Stimulated activated CD8-positive, alpha-beta memory T cell treated with anti-CD3 and anti-CD28 coated beads, Interleukin-15, amount 100 ng/mL, for 1 hour (primary cell): ENCODE measurements around the gene ACSS3.

ENCODE experiments used
- DNase-seq: peaks from one replicate; pipeline ENCODE4 v3.0.0-alpha.2; 2020; ENCODE audit warnings: low read depth

The ACSS3 gene

GRCh38 chr12:81231574-81232368, 153.9 kb downstream of the ACSS3 start:
- DNase-seq = no peak

DNA sequence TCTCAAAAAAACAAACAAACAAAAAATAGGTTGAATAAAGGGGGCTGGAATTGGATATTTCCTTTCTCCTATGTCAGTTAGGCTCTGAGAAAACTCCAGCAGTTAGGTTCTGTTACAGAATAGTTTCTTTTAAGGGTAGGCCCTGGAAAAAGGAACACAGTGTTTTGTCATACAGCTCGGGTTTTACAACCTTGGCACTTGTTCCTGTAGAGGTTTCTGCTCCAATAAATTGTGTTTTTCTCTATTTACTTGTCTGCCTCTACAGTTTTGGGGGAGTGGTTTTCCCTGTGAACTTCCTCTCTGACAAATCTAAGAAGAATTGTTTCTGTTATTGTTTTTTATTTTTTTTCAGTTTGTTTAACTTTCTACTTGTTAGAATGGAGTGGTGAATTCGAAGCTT, 167.6 kb downstream of the ACSS3 start:
- DNase-seq = no peak

GRCh38 chr12:81245907-81246570, 168.2 kb downstream of the ACSS3 start:
- DNase-seq = no peak

GRCh38 chr12:81249976-81250375, 172.1 kb downstream of the ACSS3 start:
- DNase-seq = no peak

DNA sequence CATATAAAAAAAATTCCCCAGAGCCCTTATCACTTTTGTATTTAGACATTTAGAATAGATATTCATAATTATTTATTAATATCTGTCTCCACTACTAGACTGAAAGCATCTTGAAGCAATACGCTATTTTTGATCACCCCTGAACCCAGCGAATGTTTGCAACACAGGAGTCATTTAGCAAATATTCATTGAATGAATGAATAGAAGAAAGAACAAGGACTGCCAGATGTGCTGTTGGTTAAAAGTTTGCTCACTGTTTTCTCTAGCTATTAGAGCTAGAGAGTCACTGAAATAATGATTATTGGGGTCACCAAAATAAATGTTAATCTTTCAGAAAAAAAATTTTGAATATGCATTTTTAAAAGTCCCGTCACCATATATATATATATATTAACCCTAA, 174.3 kb downstream of the ACSS3 start:
- no peak for DNase-seq

DNA sequence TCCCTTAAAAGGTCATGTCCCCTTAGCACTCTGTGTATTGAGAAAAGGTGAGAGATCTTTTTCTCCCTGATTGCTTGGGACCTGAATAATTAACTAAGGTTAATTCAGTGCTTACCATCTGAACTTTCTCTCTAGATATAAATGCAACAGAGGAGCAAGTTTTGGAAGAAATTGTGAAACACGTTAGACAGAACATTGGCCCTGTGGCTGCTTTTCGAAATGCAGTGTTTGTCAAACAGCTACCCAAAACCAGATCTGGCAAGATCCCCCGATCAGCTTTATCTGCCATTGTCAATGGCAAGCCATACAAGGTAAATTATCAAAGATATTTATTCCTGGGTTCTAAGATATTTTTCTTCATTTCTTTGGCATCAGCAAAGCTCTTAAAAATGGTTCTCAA, 175.5 kb downstream of the ACSS3 start:
- no peak for DNase-seq

DNA sequence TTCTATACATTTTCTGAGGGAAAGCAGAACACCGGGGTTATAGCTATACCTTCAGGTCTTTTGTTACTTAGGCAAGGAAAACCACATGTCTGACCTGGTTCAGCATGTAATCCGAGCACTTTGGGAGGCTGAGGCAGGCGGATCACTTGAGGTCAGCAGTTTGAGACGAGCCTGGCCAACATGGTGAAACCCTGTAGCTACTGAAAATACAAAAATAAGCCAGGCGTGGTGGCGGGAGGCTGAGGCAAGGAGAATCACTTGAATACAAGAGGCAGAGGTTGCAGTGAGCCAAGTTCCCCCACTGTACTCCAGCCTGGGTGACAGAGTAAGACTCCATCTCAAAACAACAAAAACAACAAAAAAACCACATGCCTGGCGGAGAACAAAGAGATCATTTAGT, 177.6 kb downstream of the ACSS3 start:
- DNase-seq = no peak

GRCh38 chr12:81255947-81256346, 178.1 kb downstream of the ACSS3 start:
- no peak for DNase-seq

DNA sequence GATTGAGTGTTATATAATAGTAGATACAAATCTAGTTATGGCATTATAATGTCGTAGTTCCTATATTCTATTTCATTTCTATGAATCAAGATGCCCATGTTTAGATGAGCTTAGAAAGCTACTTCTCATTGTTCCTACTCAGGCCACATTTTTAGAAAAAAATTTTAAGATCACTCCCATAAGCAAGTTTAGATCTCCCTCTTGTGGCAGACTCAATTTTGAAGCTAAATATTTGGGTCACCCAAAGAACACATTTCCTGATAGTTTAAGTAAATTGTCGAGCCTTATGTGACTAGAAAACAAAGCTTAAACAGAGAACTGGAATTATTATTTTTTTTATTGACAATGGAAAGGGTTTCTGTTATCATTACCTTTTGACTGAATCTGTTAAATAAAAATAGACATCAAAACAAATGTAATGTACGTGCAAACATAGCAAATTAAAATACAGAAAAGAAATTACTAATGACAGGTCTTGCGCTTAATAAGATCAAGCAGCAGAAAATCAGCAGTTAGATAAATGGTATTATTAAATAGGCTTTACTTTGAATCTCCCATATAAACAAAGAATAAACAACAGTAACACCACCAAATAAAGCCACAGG, 180.2 kb downstream of the ACSS3 start:
- no peak for DNase-seq

GRCh38 chr12:81259360-81259759, 181.5 kb downstream of the ACSS3 start:
- no peak for DNase-seq

DNA sequence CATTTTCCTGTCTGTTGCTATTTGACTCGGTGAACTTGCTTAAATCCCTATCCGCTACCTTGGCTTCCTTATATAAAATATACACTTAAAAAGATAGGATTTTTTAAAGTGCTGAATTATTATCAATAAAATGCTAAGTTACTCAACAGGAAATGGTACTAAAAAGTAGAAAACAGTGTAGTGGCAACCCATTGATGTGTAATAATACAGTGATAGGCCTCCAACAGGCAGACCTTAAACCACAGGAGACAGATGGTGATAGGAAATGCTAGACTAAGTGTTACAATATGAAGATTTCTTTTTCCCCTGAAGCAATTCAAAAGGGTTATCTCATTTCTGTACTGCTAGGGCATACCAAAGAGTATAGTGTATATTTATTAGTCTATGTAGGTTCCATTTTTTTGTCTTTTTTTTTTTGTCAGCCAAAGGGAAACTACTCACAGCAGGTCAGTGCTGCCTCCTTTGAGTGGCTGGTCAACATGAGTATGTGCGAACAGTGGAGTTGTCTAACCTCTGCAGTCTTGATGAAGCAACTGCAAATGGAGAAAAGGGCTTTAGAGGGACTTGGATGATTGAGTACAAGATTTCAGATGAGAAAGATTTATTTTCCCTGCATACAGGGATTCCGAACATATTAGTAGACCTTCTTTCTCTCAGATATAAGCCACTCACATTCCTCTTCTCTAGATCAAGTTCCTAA, 183.8 kb downstream of the ACSS3 start:
- no peak for DNase-seq

DNA sequence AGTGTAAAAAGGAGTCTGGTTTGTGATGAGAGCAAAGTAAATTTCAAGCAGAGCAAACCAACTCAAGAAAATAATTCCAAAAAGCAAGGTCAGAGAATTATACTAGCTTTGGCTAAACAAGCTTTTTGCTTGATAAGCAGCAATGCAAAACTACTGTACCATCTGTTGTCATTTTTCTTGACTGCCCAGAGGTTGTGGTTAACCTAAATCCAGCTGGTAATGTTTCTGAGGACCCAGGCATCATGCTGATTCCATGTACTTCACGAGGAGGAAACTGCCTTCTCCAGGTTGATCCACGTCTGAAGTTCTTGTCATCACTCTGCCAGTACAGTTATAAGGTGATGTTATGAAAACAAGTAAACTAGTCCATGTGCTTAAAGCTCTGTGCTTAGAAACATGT, 185.2 kb downstream of the ACSS3 start:
- DNase-seq = no peak

GRCh38 chr12:81270385-81270784, 192.5 kb downstream of the ACSS3 start:
- no peak for DNase-seq

DNA sequence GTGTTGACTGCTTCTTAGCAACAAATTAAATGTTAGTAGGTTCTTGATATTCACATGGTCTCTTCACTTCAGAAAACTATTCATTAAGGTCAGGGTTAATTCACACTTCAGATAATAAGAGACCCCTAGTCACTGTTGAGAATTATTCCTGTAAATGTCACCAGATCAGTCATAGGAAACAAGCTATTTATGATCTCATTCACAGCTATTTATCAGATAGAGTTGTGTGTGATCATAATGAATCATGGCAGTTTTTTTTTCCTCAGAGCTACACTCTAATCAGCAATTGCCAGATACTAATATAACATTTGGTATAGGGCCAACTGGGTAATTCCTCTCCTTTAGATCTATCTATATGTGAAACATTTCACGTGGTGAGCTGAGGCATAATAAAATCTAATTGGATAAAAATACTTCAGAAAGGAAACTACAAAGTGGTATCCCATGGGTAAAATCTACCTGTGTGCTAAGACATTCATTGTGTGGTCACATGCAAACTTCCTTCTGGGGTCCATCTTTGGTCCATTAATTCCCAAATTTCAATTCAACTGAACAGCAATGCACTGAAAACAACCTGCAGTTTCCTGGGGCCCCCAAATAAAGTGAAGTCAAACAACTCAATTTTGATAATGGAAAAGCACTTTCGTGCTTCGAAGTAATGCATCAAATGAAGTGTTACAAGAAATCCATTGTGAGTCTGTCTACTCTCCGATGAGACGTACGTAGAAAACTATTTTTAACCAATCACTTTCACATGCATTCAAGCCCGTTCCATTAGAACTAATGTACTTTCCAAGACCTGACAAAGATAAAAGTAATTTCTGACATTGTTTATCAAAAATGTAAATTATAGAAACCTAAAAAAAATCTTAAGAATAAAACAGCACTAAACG, 197.0 kb downstream of the ACSS3 start:
- no peak for DNase-seq

DNA sequence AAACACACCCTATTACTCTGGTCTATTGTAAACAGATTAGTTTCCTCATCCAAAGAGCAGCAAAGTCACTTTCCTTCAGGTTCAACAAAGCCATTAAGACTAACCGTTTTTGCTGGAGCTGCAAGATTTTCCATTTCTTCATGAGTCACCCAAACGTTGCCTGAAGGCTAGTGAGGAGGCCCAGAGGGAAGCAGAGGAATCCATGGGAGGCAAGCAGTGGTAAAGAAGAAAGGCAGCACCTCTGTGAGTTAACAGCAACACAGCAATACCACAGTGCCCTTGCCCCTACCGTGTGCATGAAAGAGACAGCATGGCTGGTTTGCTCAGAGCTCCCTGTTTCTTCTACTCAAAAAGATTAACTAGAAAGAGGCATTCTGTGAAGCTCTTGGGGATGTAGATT, 206.3 kb downstream of the ACSS3 start:
- DNase-seq = no peak

DNA sequence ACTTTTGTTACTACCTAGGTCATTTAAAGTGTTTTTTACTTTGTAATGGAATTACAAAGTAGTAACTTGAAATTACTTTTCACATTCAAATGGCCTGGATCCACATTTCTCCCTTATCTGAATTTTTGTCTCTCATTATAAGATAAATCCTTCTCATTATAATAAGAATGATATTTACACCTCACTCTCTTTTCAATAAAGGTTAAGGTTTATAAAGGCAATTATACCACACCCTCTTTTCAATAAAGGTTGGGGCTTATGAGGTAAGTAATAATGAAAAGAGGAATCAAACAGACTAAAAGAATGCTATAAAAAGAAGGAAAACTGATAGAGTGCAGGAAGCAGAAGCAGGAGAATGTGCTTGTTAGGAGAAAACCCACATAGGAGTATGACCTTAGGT, 210.8 kb downstream of the ACSS3 start:
- DNase-seq = no peak

DNA sequence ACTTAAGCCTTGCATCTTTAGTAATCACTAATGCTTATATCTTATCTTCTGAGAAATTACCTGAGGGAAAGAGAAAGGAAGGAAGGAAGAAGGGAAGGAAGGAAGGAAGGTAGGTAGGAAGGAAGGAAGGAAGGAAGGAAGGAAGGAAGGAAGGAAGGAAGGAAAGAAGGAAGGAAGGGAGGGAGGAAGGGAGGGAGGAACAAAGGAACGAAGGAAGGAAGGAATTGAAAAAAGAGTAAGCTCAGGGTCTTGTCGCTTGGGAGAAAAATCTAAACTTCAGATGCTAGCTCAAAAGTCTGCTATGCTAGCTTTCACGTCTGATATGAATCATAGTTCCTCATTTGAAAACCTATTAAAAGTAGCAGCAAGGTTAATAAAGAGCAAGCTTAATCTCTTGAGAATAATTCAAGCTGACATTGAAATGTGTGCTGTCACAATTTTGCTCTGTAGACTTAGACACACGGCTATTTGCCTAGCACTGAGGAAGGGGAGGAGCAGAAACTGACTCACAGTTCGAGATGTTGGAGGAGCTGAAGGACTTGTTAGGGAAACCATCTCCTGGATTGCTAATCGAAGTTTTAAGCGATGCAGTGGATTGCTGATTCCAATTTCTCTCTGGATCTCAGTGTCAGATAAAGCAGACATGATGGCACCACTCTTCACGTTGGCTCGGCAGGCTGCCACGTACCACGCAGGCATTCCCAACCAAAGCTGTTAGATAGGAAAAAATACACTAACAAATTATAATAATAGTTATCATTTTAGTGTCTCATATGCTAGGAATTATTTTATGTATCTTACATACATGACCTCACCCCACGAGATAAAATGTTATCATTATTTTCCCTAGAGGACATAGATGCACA, 216.7 kb downstream of the ACSS3 start:
- no peak for DNase-seq

GRCh38 chr12:81295251-81295650, 217.4 kb downstream of the ACSS3 start:
- no peak for DNase-seq

DNA sequence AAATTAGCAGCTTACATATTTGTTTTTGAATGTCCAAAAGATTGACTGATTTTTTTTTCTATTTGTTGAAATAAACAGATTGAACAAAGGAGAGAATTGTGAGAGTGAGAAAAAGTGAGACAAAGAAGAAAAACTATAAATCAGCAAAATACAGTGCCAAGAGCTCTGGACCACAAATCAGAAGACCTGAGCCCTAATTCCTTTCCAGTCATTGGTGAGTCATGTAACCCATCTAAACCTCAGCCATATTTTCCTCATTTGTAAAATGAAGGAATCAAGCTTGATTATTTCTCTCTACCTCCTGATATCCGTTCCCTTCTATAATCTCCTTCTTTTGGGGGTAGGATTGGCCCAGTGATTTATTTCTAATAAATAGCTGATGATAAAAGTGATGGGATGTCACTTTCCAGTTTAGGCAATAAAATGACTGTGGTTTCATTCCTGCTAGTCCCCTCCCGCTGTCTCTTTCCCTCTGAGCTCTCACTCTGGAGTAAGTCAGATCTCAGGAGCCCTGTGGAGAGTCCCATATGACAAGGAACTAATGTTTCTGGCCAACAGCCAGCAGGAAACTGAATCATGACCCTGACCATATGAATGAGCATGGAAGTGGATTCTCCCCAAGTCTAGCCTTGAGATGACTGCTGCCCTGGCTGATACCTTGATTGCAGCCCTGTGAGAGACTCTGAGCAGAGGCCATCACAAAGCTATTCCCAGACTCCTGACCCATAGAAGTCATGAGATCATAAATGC, 218.9 kb downstream of the ACSS3 start:
- DNase-seq = no peak

DNA sequence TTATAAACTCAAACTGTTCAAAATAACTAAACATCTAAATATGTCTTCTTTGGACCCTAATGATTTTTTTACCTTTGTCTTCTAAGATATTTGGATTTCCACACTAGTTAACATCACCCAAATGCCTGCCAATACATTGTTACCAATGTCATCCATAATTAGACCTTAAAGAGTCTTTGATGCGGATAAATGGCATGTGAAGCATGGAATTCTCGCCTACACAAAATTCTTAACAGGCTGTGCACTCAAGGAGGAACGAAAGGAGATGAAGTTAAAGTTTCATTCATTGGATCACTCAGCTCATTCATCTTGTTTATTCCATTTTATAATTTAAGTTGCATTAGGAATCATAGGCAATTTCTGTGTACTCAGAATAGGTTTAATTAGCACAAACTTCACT, 219.7 kb downstream of the ACSS3 start:
- no peak for DNase-seq
